22Rv1 (cell line): ENCODE data around the gene TRPV3.
A peak's percentile ranks its signal among the peaks of the same experiment; 100 is the strongest.
"Not testable (repeated sequence)": the region's sequence is repeated elsewhere in the genome, so short reads cannot be mapped to it uniquely, and the experiment has no call there.

ENCODE experiments used
- H3K27ac ChIP-seq: fragments of 450-650 bp; 2 replicates; pipeline ENCODE4 v1.5.1; 2017
- ZFX ChIP-seq: fragments of 450-650 bp; IDR thresholded peaks from 2 replicates; pipeline ENCODE4 v1.6.1; 2017; ENCODE audit warnings: antibody characterized with exemption, borderline replicate concordance
- TF ChIP-seq, protein P1 (sequence below): fragments of 450-650 bp; IDR thresholded peaks from 2 replicates; pipeline ENCODE4 v1.5.1; 2017; ENCODE audit warnings: mild to moderate bottlenecking

The TRPV3 gene

GRCh38 chr17:3479988-3480387, 77.6 kb downstream of the TRPV3 start:
- TF ChIP-seq ZFX, result no peak
- TF ChIP-seq, protein P1, sequence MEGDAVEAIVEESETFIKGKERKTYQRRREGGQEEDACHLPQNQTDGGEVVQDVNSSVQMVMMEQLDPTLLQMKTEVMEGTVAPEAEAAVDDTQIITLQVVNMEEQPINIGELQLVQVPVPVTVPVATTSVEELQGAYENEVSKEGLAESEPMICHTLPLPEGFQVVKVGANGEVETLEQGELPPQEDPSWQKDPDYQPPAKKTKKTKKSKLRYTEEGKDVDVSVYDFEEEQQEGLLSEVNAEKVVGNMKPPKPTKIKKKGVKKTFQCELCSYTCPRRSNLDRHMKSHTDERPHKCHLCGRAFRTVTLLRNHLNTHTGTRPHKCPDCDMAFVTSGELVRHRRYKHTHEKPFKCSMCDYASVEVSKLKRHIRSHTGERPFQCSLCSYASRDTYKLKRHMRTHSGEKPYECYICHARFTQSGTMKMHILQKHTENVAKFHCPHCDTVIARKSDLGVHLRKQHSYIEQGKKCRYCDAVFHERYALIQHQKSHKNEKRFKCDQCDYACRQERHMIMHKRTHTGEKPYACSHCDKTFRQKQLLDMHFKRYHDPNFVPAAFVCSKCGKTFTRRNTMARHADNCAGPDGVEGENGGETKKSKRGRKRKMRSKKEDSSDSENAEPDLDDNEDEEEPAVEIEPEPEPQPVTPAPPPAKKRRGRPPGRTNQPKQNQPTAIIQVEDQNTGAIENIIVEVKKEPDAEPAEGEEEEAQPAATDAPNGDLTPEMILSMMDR, result no peak
- no peak overlapping the region for H3K27ac ChIP-seq

DNA sequence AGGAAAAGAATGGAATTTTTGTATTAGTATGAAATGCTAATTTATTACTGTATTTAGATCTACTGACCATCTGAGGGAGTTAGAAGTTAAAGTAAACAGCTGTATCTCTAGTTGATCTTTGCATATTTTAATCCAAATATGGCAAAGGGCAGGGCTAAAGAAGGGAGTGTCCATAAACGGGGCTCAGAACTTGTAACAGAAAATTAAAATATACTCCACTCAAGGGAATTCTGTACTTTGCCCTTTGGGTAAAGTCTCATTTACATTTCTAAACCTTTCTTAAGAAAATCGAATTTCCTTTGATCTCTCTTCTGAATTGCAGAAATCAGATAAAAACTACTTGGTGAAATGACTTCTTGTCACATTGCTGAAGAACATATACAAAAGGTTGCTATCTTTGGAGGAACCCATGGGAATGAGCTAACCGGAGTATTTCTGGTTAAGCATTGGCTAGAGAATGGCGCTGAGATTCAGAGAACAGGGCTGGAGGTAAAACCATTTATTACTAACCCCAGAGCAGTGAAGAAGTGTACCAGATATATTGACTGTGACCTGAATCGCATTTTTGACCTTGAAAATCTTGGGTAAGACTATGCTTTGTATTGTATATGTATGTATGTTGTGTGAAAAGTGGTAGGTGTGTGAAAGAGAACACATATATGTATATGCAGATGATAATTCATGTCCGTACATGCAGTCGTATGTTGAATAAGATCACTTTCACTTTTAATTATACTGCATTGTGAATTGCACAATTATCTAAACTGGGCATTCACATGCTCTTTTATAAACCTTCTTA, 81.6 kb downstream of the TRPV3 start, which contains the start of gene ASPA:
ASPA (plus strand) TSS at position 186 of the 799 bp plus-strand sequence; CDS start at position 349, 163 bp downstream.
- H3K27ac ChIP-seq, result peak within 1 kb of the TSS; percentile 49
- TF ChIP-seq ZFX, result no peak
- TF ChIP-seq, protein P1, result no peak

GRCh38 chr17:3475251-3475685, 82.3 kb downstream of the TRPV3 start:
- H3K27ac ChIP-seq, result peak overlapping the region; percentile 49
- TF ChIP-seq, protein P1, result no peak
- no peak for TF ChIP-seq ZFX

GRCh38 chr17:3474212-3474611, 83.4 kb downstream of the TRPV3 start:
- H3K27ac ChIP-seq, result peak overlapping the region; percentile 49
- TF ChIP-seq ZFX, result no peak
- TF ChIP-seq, protein P1, result no peak

DNA sequence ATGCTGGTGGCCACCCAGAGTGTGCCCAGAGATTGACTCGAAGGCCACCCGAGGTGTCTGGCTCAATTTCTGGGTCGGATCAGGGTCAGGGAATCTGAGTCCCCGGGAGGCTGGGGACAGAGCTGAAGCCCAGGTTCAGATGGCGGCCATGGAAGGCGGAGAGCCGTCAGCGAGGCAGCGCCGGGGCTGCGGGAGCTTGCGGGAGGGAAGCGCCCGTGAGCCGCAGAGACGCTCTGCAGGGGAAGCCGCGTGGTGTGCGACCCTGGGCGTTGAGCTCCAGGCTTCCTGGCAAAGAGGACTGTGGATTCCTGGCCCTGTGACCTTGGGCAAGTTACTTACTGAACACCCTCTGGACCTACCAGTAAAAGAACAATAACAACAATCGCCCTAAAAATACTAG, 85.5 kb downstream of the TRPV3 start:
- H3K27ac ChIP-seq, result no peak overlapping the region
- no peak for TF ChIP-seq ZFX
- TF ChIP-seq, protein P1, result no peak

DNA sequence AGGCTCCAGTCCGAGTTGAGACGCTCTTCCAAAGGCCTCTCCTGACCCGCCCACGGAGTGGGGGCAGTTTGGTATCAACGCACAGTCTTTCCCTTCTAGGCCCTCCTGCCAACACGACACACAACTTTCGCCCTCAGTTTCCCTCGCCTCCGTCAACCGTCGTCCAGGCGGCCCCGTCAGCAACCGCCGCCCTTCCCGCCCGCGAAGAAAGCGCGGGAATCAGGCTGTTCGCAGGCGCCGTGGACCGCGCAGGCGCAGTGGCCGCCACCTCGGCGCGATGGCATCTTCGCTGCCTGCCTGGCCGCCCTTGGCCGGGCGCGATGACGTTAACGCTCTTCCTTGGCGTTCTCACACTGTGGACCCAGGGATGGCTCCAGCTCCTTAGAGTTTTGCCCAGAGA, 86.0 kb downstream of the TRPV3 start, which contains the start of gene SPATA22:
SPATA22 (minus strand) TSS at position 221 of the 400 bp plus-strand sequence. CDS start 2,494 bp downstream, outside the sequence.
- no peak within 1 kb of the TSS for H3K27ac ChIP-seq
- TF ChIP-seq ZFX, result no peak
- TF ChIP-seq, protein P1, result no peak

DNA sequence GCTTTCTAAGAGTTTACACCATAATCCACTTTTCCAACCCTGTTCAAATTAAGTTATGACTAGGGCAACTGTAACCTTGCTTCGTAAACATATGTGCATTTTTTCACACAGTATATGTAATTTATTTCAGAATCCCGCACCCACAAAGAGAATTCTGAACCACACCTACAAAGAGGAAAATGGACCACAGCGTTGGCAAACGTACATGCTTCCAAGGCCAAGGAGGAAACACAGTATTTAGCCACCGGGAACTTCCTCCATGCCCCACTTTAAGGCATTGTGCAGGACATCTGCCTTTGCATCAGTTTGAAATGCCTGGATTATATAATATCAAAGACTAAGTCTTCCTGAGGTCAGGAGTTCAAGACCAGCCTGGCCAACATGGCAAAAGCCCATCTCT, 88.1 kb downstream of the TRPV3 start:
- TF ChIP-seq, protein P1, result no peak
- TF ChIP-seq ZFX, result no peak
- H3K27ac ChIP-seq, result no peak overlapping the region

GRCh38 chr17:3466355-3466754, 91.3 kb downstream of the TRPV3 start:
- H3K27ac ChIP-seq, result not testable (repeated sequence)
